Inflammatory macrophage (primary cell): ENCODE results near the gene OR13A1.
"Not testable (repeated sequence)": the region's sequence is repeated elsewhere in the genome, so short reads cannot be mapped to it uniquely, and the experiment has no call there.

Source experiments
- DNase-seq, 2 donors: peaks; one replicate each; pipeline ENCODE4 v3.0.0-alpha.2; 2020 to 2022
- total RNA-seq, 18 experiments: gene quantifications; one replicate each; lab custom pipeline; 2026; ENCODE audit warnings: mixed read lengths in 6 of 18, inconsistent platforms in 2 of 18; lab: John Stamatoyannopoulos, UW

Gene OR13A1
- 0 to 0.49 (median 0.06) reads per million in 18 experiments for total RNA-seq

GRCh38 chr10:45315508-45315907 is at the start of gene OR13A1:
Gene OR13A1 (minus strand): TSS chr10:45315608. CDS start chr10:45304422, 11,186 bp downstream.
- DNase-seq, result no peak

DNA sequence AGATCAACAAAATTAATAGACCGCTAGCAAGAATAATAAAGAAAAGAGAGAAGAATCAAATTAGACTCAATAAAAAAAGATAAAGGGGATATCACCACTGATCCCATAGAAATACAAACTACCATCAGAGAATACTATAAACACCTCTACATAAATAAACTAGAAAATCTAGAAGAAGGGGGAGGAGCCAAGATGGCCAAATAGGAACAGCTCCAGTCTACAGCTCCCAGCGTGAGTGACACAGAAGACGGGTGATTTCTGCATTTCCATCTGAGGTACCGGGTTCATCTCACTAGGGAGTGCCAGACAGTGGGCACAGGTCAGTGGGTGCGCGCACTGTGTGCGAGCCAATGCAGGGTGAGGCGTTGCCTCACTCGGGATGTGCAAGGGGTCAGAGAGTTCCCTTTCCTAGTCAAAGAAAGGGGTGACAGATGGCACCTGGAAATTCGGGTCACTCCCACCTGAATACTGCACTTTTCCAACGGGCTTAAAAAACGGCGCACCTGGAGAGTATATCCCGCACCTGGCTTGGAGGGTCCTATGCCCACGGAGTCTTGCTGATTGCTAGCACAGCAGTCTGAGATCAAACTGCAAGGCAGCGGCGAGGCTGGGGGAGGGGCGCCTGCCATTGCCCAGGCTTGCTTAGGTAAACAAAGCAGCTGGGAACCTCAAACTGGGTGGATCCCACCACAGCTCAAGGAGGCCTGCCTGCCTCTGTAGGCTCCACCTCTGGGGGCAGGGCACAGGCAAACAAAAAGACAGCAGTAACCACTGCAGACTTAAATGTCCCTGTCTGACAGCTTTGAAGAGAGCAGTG is 46.8 kb upstream of the OR13A1 start:
- not testable (repeated sequence) for DNase-seq

- DNase-seq, result not testable (repeated sequence)
Measured at GRCh38 chr10:45358961-45359360, 43.6 kb upstream of the OR13A1 start.

DNA sequence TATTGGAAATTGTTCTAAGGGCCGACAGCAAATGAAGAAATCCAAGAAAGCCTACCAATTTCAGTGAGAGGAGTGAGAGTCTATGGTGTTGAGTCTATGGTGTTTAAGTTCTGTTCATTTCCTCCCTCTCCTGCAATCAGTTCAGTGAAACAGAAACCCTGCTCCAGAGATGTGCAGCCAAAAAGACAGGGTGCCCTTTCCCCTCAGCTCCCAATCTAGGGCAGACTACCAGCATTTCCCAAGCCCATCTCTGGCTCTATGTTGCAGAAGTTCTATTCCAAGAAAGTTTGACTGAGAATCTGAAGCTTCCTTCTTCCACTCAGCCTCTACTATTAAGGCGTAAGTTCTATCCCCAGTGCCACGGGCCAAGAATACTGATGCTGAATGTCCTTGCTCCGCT is 40.1 kb upstream of the OR13A1 start:
- DNase-seq, result no peak

DNA sequence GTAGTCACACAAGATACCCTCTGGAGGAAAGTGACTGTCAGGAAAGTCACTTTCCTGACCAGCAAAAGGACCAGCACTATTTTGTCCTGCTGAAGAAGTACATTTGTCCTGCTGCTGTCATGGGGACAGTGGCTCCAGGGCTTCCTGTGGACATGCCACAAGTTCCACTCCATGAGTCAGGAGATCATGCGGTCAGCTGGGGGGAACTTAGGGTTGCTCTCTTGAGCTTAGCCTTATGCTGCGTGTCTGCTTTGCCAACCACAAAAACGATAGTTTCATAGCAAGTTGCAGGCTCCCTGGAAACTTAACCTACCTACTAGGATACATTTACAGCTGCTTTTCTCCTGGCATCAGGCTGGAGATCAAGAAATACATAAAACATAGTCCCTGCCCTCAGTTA is 38.9 kb upstream of the OR13A1 start:
- peak; percentile 94 to 97 for DNase-seq

DNA sequence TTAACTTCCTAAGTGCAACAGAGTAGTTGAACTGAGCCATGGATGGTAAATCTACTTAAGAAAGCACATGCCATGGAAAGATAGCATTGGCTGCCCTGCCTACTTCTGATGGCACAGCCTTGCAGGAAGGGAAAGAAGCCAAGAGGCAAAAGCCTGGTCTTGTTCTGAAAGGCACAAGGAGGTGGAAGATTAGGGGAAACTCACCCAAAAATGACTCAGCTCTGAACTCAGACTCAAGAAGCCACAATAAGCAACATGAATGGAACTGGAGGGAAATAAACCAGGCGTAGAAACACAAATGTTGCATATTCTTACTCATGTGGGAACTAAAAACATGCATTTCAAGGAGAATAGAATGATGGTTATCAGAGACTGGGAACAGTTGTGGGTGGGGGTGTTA is 37.8 kb upstream of the OR13A1 start:
- peak; percentile 68 to 76 for DNase-seq

GRCh38 chr10:45348196-45348765 is 32.9 kb upstream of the OR13A1 start:
- not testable (repeated sequence) for DNase-seq

- not testable (repeated sequence) for DNase-seq
Measured at GRCh38 chr10:45347464-45347863, 32.1 kb upstream of the OR13A1 start.

DNA sequence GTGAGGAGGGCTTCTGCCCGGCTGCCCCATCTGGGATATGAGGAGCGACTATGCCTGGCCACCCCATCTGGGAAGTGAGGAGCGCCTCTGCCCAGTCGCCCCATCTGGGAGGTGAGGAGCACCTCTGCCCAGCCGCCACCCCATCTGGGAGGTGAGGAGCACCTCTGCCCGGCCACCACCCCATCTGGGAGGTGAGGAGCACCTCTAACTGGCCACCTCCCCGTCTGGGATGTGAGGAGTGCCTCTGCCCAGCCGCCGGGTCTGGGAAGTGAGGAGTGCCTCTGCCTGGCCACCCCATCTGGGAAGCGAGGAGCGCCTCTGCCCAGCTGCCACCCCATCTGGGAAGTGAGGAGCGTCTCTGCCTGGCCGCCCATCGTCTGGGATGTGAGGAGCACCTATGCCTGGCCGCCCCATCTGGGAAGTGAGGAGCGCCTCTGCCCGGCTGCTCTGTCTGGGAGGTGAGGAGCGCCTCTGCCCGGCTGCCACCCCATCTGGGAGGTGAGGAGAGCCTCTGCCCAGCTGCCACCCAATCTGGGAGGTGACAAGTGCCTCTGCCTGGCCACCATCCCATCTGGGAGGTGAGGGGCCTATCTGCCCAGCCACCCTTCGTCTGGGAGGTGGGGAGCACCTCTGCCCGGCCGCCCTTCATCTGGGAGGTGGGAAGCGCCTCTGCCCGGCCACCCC is 31.4 kb upstream of the OR13A1 start:
- DNase-seq, result not testable (repeated sequence)

DNA sequence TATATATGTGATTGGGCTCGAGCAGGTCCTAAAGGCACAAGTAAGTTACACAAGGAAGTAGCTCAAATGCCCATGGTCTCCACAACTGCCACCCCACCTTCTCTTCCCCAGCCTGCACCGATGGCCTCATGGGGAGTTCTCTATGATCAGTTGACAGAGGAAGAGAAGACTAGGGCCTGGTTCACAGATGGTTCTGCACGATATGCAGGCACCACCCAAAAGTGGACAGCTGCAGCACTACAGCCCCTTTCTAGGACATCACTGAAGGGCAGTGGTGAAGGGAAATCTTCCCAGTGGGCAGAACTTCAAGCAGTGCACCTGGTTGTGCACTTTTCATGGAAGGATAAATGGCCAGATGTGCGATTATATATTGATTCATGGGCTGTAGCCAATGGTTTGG is 25.0 kb upstream of the OR13A1 start:
- not testable (repeated sequence) for DNase-seq

DNA sequence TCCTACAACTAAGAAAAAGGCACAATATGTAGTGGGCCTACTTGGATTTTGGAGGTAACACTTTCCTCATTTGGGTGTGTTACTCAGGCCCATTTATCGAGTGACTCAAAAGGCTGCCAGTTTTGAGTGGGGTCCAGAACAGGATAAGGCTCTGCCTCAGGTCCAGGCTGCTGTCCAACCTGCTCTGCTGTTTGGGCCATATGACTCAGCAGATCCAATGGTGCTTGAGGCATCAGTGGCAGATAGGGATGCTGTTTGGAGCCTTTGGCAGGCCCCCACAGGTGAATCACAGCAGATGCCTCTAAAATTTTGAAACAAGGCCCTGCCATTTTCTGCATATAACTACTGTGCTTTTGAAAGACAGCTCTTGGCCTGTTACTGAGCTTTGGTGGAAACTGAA is 24.5 kb upstream of the OR13A1 start:
- no peak for DNase-seq

DNA sequence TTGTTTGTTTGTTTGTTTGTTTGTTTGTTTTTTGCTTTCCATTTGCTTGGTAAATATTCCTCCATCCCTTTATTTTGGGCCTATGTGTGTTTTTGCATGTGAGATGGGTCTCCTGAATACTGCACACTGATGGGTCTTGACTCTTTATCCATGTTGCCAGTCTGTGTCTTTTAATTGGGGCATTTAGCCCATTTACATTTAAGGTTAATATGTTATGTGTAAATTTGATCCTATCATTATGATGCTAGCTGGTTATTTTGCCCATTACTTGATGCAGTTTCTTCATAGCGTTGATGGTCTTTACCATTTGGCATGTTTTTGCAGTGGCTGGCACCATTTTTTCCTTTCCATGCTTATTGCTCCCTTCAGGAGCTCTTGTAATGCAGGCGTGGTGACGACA is 16.4 kb upstream of the OR13A1 start:
- not testable (repeated sequence) for DNase-seq

- not testable (repeated sequence) for DNase-seq
Measured at GRCh38 chr10:45326864-45327263, 11.5 kb upstream of the OR13A1 start.

DNA sequence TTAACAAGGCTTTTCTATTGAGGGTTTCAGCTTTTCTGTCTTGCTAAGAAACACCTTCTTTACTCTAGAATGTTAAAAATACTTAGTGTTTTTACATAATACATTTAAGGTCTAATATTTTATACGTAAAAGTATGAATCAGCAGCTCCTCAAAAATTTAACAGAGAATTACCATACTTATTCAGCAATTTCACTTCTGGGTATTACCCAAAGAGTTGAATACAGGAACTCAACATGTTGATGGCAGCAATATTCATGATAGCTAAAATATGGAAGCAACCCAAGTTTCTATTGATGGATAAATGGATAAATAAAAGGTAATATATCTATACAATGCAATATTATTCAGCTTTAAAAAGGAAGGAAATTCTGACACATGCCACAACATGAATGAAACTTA is 9.7 kb upstream of the OR13A1 start:
- DNase-seq, result peak in 1 of 2 donors; percentile 28

DNA sequence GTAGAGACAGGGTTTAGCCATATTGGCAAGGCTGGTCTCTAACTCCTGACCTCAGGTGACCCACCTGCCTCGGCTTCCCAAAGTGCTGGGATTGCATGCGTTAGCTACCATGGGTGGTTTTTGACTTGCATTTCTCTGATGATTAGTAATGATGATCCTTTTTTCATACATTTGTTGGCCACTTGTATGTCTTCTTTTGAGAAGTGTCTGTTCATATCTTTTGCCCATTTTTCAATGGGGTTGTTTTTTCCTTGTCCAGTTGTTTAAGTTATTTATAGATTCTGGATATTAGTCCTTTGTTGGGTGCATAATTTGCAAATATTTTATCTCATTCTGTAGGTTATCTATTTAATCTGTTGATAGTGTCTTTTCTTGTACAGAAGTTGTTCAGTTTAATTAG is 4.3 kb upstream of the OR13A1 start:
- no peak for DNase-seq

DNA sequence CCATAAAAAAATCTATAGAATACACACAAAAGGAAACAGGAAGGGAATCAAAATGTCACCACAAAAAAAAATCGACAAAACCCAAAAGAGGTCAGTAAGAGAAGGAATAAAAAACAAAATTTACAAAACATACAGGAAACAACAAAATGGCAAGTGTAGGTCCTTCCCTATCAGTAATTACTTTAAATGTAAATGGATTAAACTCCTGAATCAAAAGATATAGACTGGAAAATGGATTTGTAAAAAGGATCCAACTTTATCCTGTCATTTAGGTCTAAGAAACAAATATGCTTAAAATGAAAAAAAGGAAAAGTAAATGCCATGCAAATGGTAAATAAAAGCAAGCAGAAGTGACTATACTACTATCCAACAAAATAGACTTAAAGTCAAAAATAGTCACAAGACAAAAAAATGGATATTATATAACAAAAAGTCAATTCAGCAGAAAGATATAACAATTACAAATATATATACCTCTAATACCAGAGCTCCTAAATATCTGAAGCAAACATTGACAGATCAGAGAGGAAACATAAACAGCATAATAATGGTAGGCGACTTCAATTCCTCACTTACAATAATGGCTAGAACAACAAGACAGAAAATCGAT is 2.0 kb downstream of the OR13A1 start:
- no peak for DNase-seq

DNA sequence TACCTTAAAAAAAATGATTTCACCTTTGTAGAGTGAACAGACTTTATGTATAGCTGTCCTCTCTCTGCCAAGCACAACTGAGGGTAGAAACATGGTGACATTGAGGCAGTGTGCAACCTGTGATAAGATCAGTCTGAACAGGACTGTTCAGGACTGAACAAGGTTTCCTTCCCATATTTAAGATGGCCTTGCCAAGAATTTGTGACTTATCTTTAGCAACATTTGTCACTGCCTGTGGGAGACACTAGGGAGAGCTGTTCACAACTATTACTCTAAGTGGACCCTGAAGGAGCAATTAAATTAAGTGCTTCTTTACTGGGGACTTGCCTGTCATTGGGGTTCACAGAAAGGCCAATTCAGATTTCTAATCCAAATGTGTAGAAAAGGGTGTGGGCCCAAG is 6.7 kb downstream of the OR13A1 start:
- peak; percentile 69 to 77 for DNase-seq

DNA sequence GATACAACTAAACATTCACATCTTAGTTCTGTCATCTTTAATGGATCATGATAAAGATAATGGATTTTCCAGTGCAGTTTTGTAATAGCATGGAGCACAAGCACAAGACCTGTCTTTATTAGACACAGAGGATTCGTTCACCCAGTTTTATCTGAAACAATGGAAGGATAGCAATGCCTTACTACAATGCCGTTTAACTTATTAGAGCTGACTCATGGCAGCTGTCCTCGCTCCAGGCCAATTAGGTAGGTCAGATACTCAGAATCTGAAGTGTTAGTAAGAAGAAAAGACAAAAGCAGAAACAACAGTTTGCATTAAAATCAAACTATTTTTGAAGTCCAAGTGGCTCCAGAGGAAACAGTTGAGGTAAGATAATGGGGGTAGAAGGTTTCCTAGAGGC is 12.8 kb downstream of the OR13A1 start:
- DNase-seq, result no peak

DNA sequence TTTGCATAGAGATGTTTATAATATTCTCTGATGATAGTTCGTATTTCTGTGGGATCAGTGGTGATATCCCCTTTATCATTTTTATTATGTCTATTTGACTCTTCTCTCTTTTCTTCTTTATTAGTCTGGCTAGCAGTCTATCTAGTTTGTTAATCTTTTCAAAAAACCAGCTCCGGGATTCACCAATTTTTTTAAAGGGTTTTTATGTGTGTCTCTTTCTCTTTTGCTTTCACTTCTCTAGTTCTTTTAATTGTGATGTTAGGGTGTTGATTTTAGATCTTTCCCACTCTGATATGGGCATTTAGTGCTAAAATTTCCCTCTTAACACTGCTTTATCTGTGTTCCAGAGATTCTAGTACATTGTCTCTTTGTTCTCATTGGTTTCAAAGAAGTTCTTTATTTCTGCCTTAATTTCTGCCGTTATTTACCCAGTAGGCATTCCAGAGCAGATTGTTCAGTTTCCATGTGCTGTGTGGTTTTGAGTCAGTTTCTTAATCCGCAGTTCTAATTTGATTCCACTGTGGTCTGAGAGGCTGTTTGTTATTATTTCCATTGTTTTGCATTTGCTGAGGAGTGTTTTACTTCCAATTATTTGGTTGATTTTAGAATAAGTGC is 17.0 kb downstream of the OR13A1 start:
- not testable (repeated sequence) for DNase-seq

DNA sequence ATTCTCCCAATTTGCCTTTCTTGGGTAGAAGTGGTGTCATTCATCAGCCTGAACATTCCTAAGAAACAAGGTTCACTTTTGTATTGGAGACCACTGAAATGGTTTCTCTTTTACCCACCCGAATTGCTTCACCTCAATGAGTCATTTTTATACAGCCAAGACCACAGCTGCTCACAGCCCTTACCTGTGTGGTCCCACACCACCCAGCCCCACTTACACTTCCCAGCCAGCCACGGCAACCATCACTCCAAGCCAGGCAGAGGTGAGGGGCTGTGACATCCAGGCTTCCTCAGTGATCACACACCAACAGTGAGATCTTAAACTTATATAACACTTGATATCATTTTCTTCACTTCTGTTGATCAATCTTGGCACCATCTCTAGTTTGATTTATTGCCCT is 20.7 kb downstream of the OR13A1 start:
- DNase-seq, result no peak

DNA sequence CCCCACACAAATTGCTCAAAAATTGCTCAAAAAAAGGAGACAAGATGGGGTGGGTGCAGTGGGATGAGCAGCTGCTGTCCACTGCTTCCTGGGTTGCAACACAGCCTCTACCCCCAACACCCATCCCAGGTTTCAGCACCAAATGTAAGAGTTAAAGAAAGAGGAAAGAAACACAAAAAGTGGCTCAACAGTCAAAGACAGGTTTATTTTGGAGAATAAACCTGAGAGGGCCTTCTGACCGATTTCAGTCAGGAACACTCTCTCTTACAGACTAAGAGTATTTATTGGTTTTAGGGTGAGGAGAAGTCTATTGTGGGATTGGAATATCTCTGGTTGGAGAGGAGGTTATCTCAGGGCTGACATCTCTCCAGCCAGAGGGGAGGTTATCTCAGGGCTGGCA is 28.4 kb downstream of the OR13A1 start:
- DNase-seq, result no peak

- DNase-seq, result peak in 1 of 2 donors; percentile 26
Measured at GRCh38 chr10:45282061-45282460, 33.3 kb downstream of the OR13A1 start.
